ENCODE data around the gene TRAPPC6A. TPM values are rescaled to one million over a fixed set of nuclear protein-coding genes. Genes with fewer than 3 reads are reported as not detected.

TRAPPC6A gene
- total and polyA plus RNA-seq, 2 of the 4 experiments (the other 2 are of a cell fraction), result 4.1 to 13.4 TPM

DNA sequence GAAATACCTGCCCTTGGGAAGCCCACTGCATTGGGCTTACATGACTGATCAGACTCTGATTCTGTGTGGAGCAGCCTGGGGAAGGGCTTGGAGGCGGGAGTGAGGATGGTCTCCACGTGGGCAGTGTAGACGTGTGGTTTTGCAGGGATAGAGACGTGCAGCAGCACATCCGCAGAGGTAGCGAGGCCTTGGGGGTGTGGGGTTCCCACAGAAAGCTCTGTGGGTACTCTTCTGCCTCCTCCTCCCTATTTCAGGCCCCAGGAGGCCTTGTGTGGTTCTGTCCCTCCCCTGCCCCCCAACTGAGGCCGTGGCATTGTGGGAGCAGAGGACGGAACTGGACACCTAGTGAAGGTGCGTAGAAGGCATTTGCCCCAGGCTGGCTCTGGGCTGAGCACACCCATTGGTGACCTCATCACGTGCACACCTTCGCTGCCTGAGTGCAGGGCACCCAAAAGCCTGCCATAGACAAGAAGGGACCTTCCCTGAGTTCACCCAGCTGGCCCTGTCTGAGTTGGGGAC, 56.2 kb downstream of the TRAPPC6A start:
- Histone ChIP-seq H3K4me3 (ENCODE audit: insufficient read depth, low read depth, low read length) (no peak overlapping the region), H3K14ac (replicated peaks; ENCODE audit: low read depth, low read length) (no peak overlapping the region), H3K79me1 (ENCODE audit: low read depth in 1 of 2, low read length in 2 of 2) (peaks cover 39 to 89% of the 10 kb centered on the region in 2 experiments), H2BK15ac (ENCODE audit: low read depth, low read length) (no peak overlapping the region), H4K8ac (ENCODE audit: low read depth in 2 of 2, low read length in 2 of 2) (no peak overlapping the region), H3K4ac (ENCODE audit: low read depth, low read length) (no peak overlapping the region), H2BK120ac (ENCODE audit: low read depth, low read length) (no peak overlapping the region), H4K5ac (ENCODE audit: low read depth, low read length) (no peak overlapping the region), H3K9me1 (ENCODE audit: insufficient read depth, low read length) (peaks cover 3% of the 10 kb centered on the region; the same call in 1 of the 2 replicates), H3K18ac (ENCODE audit: low read depth, low read length) (no peak overlapping the region), H2BK20ac (ENCODE audit: low read depth, low read length) (no peak overlapping the region), H3K56ac (ENCODE audit: extremely low read depth, insufficient read depth, low read length) (no peak overlapping the region), H3K9ac (ENCODE audit: low read depth, low read length) (no peak overlapping the region), H4K91ac (ENCODE audit: insufficient read depth, low read depth, low read length) (no peak overlapping the region), H2BK5ac (ENCODE audit: low read depth, low read length, poor library complexity, severe bottlenecking) (no peak overlapping the region), H3K4me2 (ENCODE audit: low read depth, low read length) (no peak overlapping the region), H2AK9ac (replicated peaks; ENCODE audit: low read depth, low read length, poor library complexity) (no peak overlapping the region), H3K23ac (ENCODE audit: low read depth, low read length) (no peak overlapping the region), H2AFZ (replicated peaks; ENCODE audit: low read length, poor library complexity) (no peak overlapping the region), H3K27me3 (ENCODE audit: control insufficient read depth, insufficient read depth, low read length) (no peaks in the 10 kb centered on the region), H3K9me3 (ENCODE audit: control insufficient read depth, insufficient read depth, low read length) (no peaks in the 10 kb centered on the region), H3K36me3 (ENCODE audit: control insufficient read depth, insufficient read depth, low read length) (peaks cover 2% of the 10 kb centered on the region; the same call in 1 of the 2 replicates), H3K4me1 (ENCODE audit: control insufficient read depth, insufficient read depth, low read length) (no peaks in the 10 kb centered on the region; the same call in 1 of the 2 replicates), H4K20me1 (ENCODE audit: insufficient read depth, low read length) (peaks cover 88% of the 10 kb centered on the region), H3K27ac (ENCODE audit: insufficient read depth, low read length) (no peak overlapping the region), H2AK5ac (ENCODE audit: low read depth, low read length) (no peak overlapping the region)
- DNase-seq (no peak), ATAC-seq (ENCODE audit: low read depth) (no peak)
- intact Hi-C loops (cut with micrococcal nuclease), result no loop called here
- 93% methylated on average over 3 of the region's 11 CpGs; no CpG with 5 or more reads in 1 of the 2 experiments for WGBS, 2 experiments (ENCODE audit: extremely low coverage in 2 of 2, insufficient read length in 1 of 2)
- TF ChIP-seq NFE2L2 (IDR thresholded peaks at IDR 0.05; ENCODE audit: low read depth, low read length) (no peak), SMC3 (IDR thresholded peaks at IDR 0.05; ENCODE audit: low read depth, low read length) (no peak), CEBPB (IDR thresholded peaks at IDR 0.05; ENCODE audit: low read depth, low read length) (no peak), RAD21 (IDR thresholded peaks at IDR 0.05; ENCODE audit: low read length) (no peak), MAFK (IDR thresholded peaks at IDR 0.05; ENCODE audit: low read depth, low read length) (no peak)
- TF ChIP-seq, protein P1, sequence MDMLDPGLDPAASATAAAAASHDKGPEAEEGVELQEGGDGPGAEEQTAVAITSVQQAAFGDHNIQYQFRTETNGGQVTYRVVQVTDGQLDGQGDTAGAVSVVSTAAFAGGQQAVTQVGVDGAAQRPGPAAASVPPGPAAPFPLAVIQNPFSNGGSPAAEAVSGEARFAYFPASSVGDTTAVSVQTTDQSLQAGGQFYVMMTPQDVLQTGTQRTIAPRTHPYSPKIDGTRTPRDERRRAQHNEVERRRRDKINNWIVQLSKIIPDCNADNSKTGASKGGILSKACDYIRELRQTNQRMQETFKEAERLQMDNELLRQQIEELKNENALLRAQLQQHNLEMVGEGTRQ (IDR thresholded peaks at IDR 0.05; ENCODE audit: low read depth, low read length), result no peak
- BruUV-seq (replicated peaks), result no TSS peak
- in situ Hi-C loops (cut with MboI; ENCODE audit: low sequenced_read_pairs), result no loop called here
- POLR2A ChIA-PET (ENCODE audit: unreplicated experiment), result no interaction called here
- CTCF ChIA-PET, result no interaction called here
- dilution Hi-C loops (cut with HindIII; ENCODE audit: low sequenced_read_pairs, unreplicated experiment), result no loop called here

Measured in IMR-90 (cell line).